Activated T-helper 1 cell treated with anti-CD3 and anti-CD28 coated beads, Interleukin-12 subunit alpha, Interleukin-12 subunit beta, Interleukin-2, Interleukin-4 antibody, amounts not matched to agents 30 ng/mL and 10 ng/mL and 1 ng/mL, durations not matched to agents 14 hours and 24 hours and 36 hours (primary cell): ENCODE results near the gene CEP85L. TPM values are rescaled to one million over a fixed set of nuclear protein-coding genes. Genes with fewer than 3 reads are reported as not detected.

Source experiments
- DNase-seq: peaks from one replicate; pipeline ENCODE4 v3.0.0; 2021; ENCODE audit warnings: low spot score
- H3K27ac Mint-ChIP-seq: one replicate; pipeline ENCODE4 v1.8.0; 2021; ENCODE audit warnings: mild to moderate bottlenecking, mixed read lengths
- H3K27me3 Mint-ChIP-seq: one replicate; pipeline ENCODE4 v1.8.0; 2022; ENCODE audit warnings: mild to moderate bottlenecking, moderate library complexity, mixed read lengths; ENCODE audit not compliant: insufficient read depth
- H3K36me3 Mint-ChIP-seq: one replicate; pipeline ENCODE4 v1.8.0; 2021; ENCODE audit warnings: low read depth, mixed read lengths
- H3K4me1 Mint-ChIP-seq: one replicate; pipeline ENCODE4 v1.8.0; 2021; ENCODE audit warnings: low read depth, mixed read lengths
- H3K4me3 Mint-ChIP-seq: one replicate; pipeline ENCODE4 v1.8.0; 2021; ENCODE audit warnings: mild to moderate bottlenecking, moderate library complexity, mixed read lengths
- H3K9me3 Mint-ChIP-seq: one replicate; pipeline ENCODE4 v1.8.0; 2021; ENCODE audit warnings: mixed read lengths
- intact Hi-C: fragments of 100-400 bp; cut with micrococcal nuclease; formaldehyde crosslinking; loops from one replicate; pipeline ENCODE4 v1.15.1; 2024
- total RNA-seq: library from RNA; stranded (reverse); gene quantifications from 2 replicates; pipeline ENCODE4 v1.2.3, GENCODE V29; 2022

The CEP85L gene
- total RNA-seq, 1 donor from 2014 or later, result 50.9 TPM

- H3K9me3 Mint-ChIP-seq, result peaks cover 18% of the 10 kb centered on the region
- intact Hi-C loops, result no loop called here
- peaks cover 35% of the 10 kb centered on the region for H3K36me3 Mint-ChIP-seq
- H3K27ac Mint-ChIP-seq, result no peak overlapping the region
- DNase-seq, result no peak
- no peak overlapping the region for H3K4me3 Mint-ChIP-seq
- H3K4me1 Mint-ChIP-seq, result peaks cover 4% of the 10 kb centered on the region
- H3K27me3 Mint-ChIP-seq, result no peaks in the 10 kb centered on the region
These were observed 146.8 kb downstream of the CEP85L start for GRCh38 chr6:118504611-118505010.

- DNase-seq, result no peak
- no peak overlapping the region for H3K4me3 Mint-ChIP-seq
- peaks cover 18% of the 10 kb centered on the region for H3K9me3 Mint-ChIP-seq
- H3K4me1 Mint-ChIP-seq, result peaks cover 4% of the 10 kb centered on the region
- intact Hi-C loops, result no loop called here
- H3K27ac Mint-ChIP-seq, result no peak overlapping the region
- H3K36me3 Mint-ChIP-seq, result peaks cover 41% of the 10 kb centered on the region
- no peaks in the 10 kb centered on the region for H3K27me3 Mint-ChIP-seq
These were observed 149.2 kb downstream of the CEP85L start for GRCh38 chr6:118502169-118502568.

GRCh38 chr6:118501765-118502164, 149.6 kb downstream of the CEP85L start:
- DNase-seq, result no peak
- no peak overlapping the region for H3K4me3 Mint-ChIP-seq
- H3K27ac Mint-ChIP-seq, result no peak overlapping the region
- no peaks in the 10 kb centered on the region for H3K27me3 Mint-ChIP-seq
- H3K36me3 Mint-ChIP-seq, result peaks cover 41% of the 10 kb centered on the region
- H3K9me3 Mint-ChIP-seq, result peaks cover 18% of the 10 kb centered on the region
- peaks cover 4% of the 10 kb centered on the region for H3K4me1 Mint-ChIP-seq
- intact Hi-C loops, result no loop called here

- no peak for DNase-seq
- Mint-ChIP-seq H3K9me3 (peaks cover 18% of the 10 kb centered on the region), H3K27ac (no peak overlapping the region), H3K36me3 (peaks cover 41% of the 10 kb centered on the region), H3K27me3 (no peaks in the 10 kb centered on the region), H3K4me3 (no peak overlapping the region), H3K4me1 (peaks cover 2% of the 10 kb centered on the region)
- intact Hi-C loops, result no loop called here
These were observed 150.3 kb downstream of the CEP85L start for GRCh38 chr6:118501099-118501498.

- H3K27ac Mint-ChIP-seq, result no peak overlapping the region
- H3K27me3 Mint-ChIP-seq, result no peaks in the 10 kb centered on the region
- no peak overlapping the region for H3K4me3 Mint-ChIP-seq
- H3K4me1 Mint-ChIP-seq, result peaks cover 4% of the 10 kb centered on the region
- DNase-seq, result no peak
- peaks cover 18% of the 10 kb centered on the region for H3K9me3 Mint-ChIP-seq
- peaks cover 45% of the 10 kb centered on the region for H3K36me3 Mint-ChIP-seq
- intact Hi-C loops, result no loop called here
These were observed 151.0 kb downstream of the CEP85L start for GRCh38 chr6:118500130-118501015.

GRCh38 chr6:118495485-118496280, 155.7 kb downstream of the CEP85L start:
- no peak overlapping the region for H3K4me3 Mint-ChIP-seq
- H3K36me3 Mint-ChIP-seq, result peaks cover 46% of the 10 kb centered on the region
- intact Hi-C loops, result no loop called here
- DNase-seq, result no peak
- H3K27me3 Mint-ChIP-seq, result no peaks in the 10 kb centered on the region
- H3K9me3 Mint-ChIP-seq, result peaks cover 4% of the 10 kb centered on the region
- H3K4me1 Mint-ChIP-seq, result peaks cover 6% of the 10 kb centered on the region
- H3K27ac Mint-ChIP-seq, result no peak overlapping the region

- peaks cover 55% of the 10 kb centered on the region for H3K36me3 Mint-ChIP-seq
- H3K27ac Mint-ChIP-seq, result no peak overlapping the region
- intact Hi-C loops, result no loop called here
- H3K9me3 Mint-ChIP-seq, result peaks cover 14% of the 10 kb centered on the region
- no peak for DNase-seq
- no peaks in the 10 kb centered on the region for H3K27me3 Mint-ChIP-seq
- H3K4me3 Mint-ChIP-seq, result no peak overlapping the region
- H3K4me1 Mint-ChIP-seq, result peaks cover 6% of the 10 kb centered on the region
These were observed 157.3 kb downstream of the CEP85L start for GRCh38 chr6:118494091-118494490.

GRCh38 chr6:118489990-118490389, 161.4 kb downstream of the CEP85L start:
- Mint-ChIP-seq H3K36me3 (peaks cover 68% of the 10 kb centered on the region), H3K4me1 (peaks cover 17% of the 10 kb centered on the region), H3K27me3 (no peaks in the 10 kb centered on the region), H3K27ac (peak overlapping the region; percentile 27), H3K9me3 (peaks cover 31% of the 10 kb centered on the region), H3K4me3 (no peak overlapping the region)
- intact Hi-C loops, result no loop called here
- DNase-seq, result no peak

GRCh38 chr6:118488631-118489030, 162.8 kb downstream of the CEP85L start:
- no peak overlapping the region for H3K4me3 Mint-ChIP-seq
- H3K4me1 Mint-ChIP-seq, result peaks cover 17% of the 10 kb centered on the region
- H3K27me3 Mint-ChIP-seq, result no peaks in the 10 kb centered on the region
- DNase-seq, result no peak
- peaks cover 31% of the 10 kb centered on the region for H3K9me3 Mint-ChIP-seq
- intact Hi-C loops, result no loop called here
- no peak overlapping the region for H3K27ac Mint-ChIP-seq
- peaks cover 63% of the 10 kb centered on the region for H3K36me3 Mint-ChIP-seq

- peaks cover 17% of the 10 kb centered on the region for H3K4me1 Mint-ChIP-seq
- no peak overlapping the region for H3K27ac Mint-ChIP-seq
- no peaks in the 10 kb centered on the region for H3K27me3 Mint-ChIP-seq
- peaks cover 53% of the 10 kb centered on the region for H3K36me3 Mint-ChIP-seq
- intact Hi-C loops, result loop anchor here (2.0 kb wide), 1 partner anchor 19 kb away; no protein-coding TSS in a partner anchor
- no peak for DNase-seq
- H3K4me3 Mint-ChIP-seq, result no peak overlapping the region
- H3K9me3 Mint-ChIP-seq, result peaks cover 31% of the 10 kb centered on the region
These were observed 165.5 kb downstream of the CEP85L start for GRCh38 chr6:118485601-118486550.

GRCh38 chr6:118476551-118476950, 174.8 kb downstream of the CEP85L start:
- H3K4me3 Mint-ChIP-seq, result no peak overlapping the region
- DNase-seq, result no peak
- intact Hi-C loops, result no loop called here
- H3K27me3 Mint-ChIP-seq, result no peaks in the 10 kb centered on the region
- no peaks in the 10 kb centered on the region for H3K4me1 Mint-ChIP-seq
- H3K9me3 Mint-ChIP-seq, result no peaks in the 10 kb centered on the region
- H3K36me3 Mint-ChIP-seq, result peaks cover 9% of the 10 kb centered on the region
- no peak overlapping the region for H3K27ac Mint-ChIP-seq

GRCh38 chr6:118473266-118473665, 178.1 kb downstream of the CEP85L start:
- Mint-ChIP-seq H3K4me3 (no peak overlapping the region), H3K27ac (no peak overlapping the region), H3K9me3 (no peaks in the 10 kb centered on the region), H3K36me3 (peaks cover 20% of the 10 kb centered on the region), H3K27me3 (no peaks in the 10 kb centered on the region), H3K4me1 (no peaks in the 10 kb centered on the region)
- no peak for DNase-seq
- intact Hi-C loops, result no loop called here
